B cell (primary cell): Measurements from ENCODE around the gene C1QTNF12. TPM values are rescaled to one million over a fixed set of nuclear protein-coding genes. Genes with fewer than 3 reads are reported as not detected.

Source experiments
- ATAC-seq: fragments of 200-7000 bp; cut with Tn5 transposase; one replicate; pipeline ENCODE4 v1.10.0; 2021; ENCODE audit warnings: low read depth, mild to moderate bottlenecking, moderate number of reproducible peaks, moderate library complexity
- CTCF ChIA-PET: fragments of 350-600 bp; sonication (Branson Sonifier 250); formaldehyde crosslinking; loops from one replicate; lab custom pipeline; 2021; ENCODE audit warnings: antibody characterized with exemption, inconsistent platforms; lab: Charles Lee
- POLR2A ChIA-PET: fragments of 350-600 bp; sonication (Branson Sonifier 250); formaldehyde crosslinking; loops from one replicate; lab custom pipeline; 2021; ENCODE audit warnings: antibody characterized with exemption; lab: Charles Lee
- DNase-seq: peaks from one replicate; pipeline ENCODE4 v3.0.0; 2013
- H2AFZ ChIP-seq: 2 replicates; pipeline ENCODE4 v1.6.1; 2012; ENCODE audit warnings: mild to moderate bottlenecking, low read depth, low read length; ENCODE audit not compliant: insufficient read depth, poor library complexity, severe bottlenecking
- H3K27ac ChIP-seq, 2 donors: 1 replicate in 1 of 2; 2 replicates in 1 of 2; pipeline ENCODE4 v1.5.1; 2012 to 2013; ENCODE audit warnings: low read length in 2 of 2, mild to moderate bottlenecking in 2 of 2, moderate library complexity in 1 of 2
- H3K27me3 ChIP-seq, 4 experiments: fragments of 200-600 bp in 1 of 4; sonication (generic) in 1 of 4; replicated peaks in 1 of 4; 1 replicate in 2 of 4; 2 replicates in 2 of 4; pipeline versions ENCODE4 v1.6.1 to v1.7.0; 2013 to 2016; ENCODE audit warnings: low read length in 3 of 4, mild to moderate bottlenecking in 2 of 4, mixed read lengths in 1 of 4, moderate library complexity in 1 of 4; ENCODE audit not compliant: insufficient read depth in 4 of 4, control insufficient read depth in 3 of 4; ENCODE audit errors: control extremely low read depth in 1 of 4
- H3K36me3 ChIP-seq, 2 experiments: replicated peaks in 1 of 2; 1 replicate in 1 of 2; 2 replicates in 1 of 2; pipeline versions ENCODE4 v1.6.1 to v1.7.1; 2013; ENCODE audit warnings: low read length in 1 of 2; ENCODE audit not compliant: insufficient read depth in 2 of 2, control insufficient read depth in 1 of 2; ENCODE audit errors: control extremely low read depth in 1 of 2, extremely low read depth in 1 of 2
- H3K4me1 ChIP-seq, 2 donors: fragments of 200-600 bp in 1 of 2; sonication (generic) in 1 of 2; 1 replicate in 1 of 2; 2 replicates in 1 of 2; pipeline versions ENCODE4 v1.5.1 to v1.6.1; 2013 to 2017; ENCODE audit warnings: low read length in 2 of 2; ENCODE audit not compliant: control insufficient read depth in 2 of 2, insufficient read depth in 2 of 2
- H3K4me2 ChIP-seq: replicated peaks from 2 replicates; pipeline ENCODE3; 2012; ENCODE audit warnings: mild to moderate bottlenecking, low read depth, low read length; ENCODE audit not compliant: poor library complexity, severe bottlenecking
- H3K4me3 ChIP-seq, 5 experiments: fragments of 200-600 bp in 1 of 5; sonication (generic) in 1 of 5; 1 replicate in 3 of 5; 2 replicates in 2 of 5; pipeline versions ENCODE4 v1.5.1 to v1.7.0; 2011 to 2016; ENCODE audit warnings: low read length in 4 of 5, mild to moderate bottlenecking in 4 of 5, low read depth in 2 of 5, control low read depth in 1 of 5, moderate library complexity in 1 of 5; ENCODE audit not compliant: insufficient read depth in 1 of 5; ENCODE audit errors: control extremely low read depth in 1 of 5, extremely low read depth in 1 of 5
- H3K79me2 ChIP-seq: fragments of 200-600 bp; sonication (generic); one replicate; pipeline ENCODE4 v1.6.0; 2016; ENCODE audit warnings: low read length; ENCODE audit not compliant: control insufficient read depth, insufficient read depth
- H3K9ac ChIP-seq: fragments of 200-600 bp; sonication (generic); 2 replicates; pipeline ENCODE4 v1.6.1; 2017; ENCODE audit warnings: mild to moderate bottlenecking, low read length, moderate library complexity
- H3K9me3 ChIP-seq, 3 donors: one replicate each; pipeline versions ENCODE4 v1.6.1 to v1.7.1; 2013; ENCODE audit warnings: low read length in 2 of 3; ENCODE audit not compliant: control insufficient read depth in 2 of 3, insufficient read depth in 1 of 3; ENCODE audit errors: control extremely low read depth in 1 of 3
- H4K20me1 ChIP-seq: 2 replicates; pipeline ENCODE4 v1.6.0; 2012; ENCODE audit warnings: mild to moderate bottlenecking, low read length; ENCODE audit not compliant: insufficient read depth, control insufficient read depth, poor library complexity, severe bottlenecking
- H3K27ac Mint-ChIP-seq: one replicate; pipeline ENCODE4 v1.8.0; 2021; ENCODE audit warnings: mixed read lengths
- H3K27me3 Mint-ChIP-seq: one replicate; pipeline ENCODE4 v1.8.0; 2021; ENCODE audit warnings: mixed read lengths
- H3K4me1 Mint-ChIP-seq: one replicate; pipeline ENCODE4 v1.8.0; 2021; ENCODE audit warnings: mixed read lengths
- H3K4me3 Mint-ChIP-seq: one replicate; pipeline ENCODE4 v1.8.0; 2021; ENCODE audit warnings: mixed read lengths
- H3K9me3 Mint-ChIP-seq: one replicate; pipeline ENCODE4 v1.8.0; 2022; ENCODE audit warnings: mixed read lengths; ENCODE audit not compliant: insufficient read depth
- EZH2 ChIP-seq: IDR thresholded peaks from 2 replicates; pipeline ENCODE4 v1.6.1; 2012; ENCODE audit warnings: borderline replicate concordance, low read depth, mild to moderate bottlenecking, moderate library complexity, low read length; ENCODE audit not compliant: insufficient read depth, poor library complexity, severe bottlenecking
- WGBS: methylation state at CpG from one replicate; pipeline ENCODE4 v1.1.5; 2013; ENCODE audit warnings: missing lambda C conversion rate; ENCODE audit not compliant: insufficient coverage; 5-methylcytosine and 5-hydroxymethylcytosine counted together
- intact Hi-C: fragments of 100-400 bp; cut with micrococcal nuclease; formaldehyde crosslinking; loops from one replicate; pipeline ENCODE4 v1.10.0; 2022
- polyA plus RNA-seq: library from polyadenylated mRNA; depleted of rRNA; stranded (reverse); fragments of >200 nt; gene quantifications from 2 replicates; pipeline ENCODE4 v1.2.3, GENCODE V29; 2012
- total RNA-seq, 2 donors: library from RNA; stranded (reverse); fragments of 120-200 nt in 1 of 2; gene quantifications; 1 replicate in 1 of 2; 2 replicates in 1 of 2; pipeline versions ENCODE4 v1.2.3 to v1.2.4, GENCODE V29; 2013 to 2022
- TF ChIP-seq, protein P1 (sequence below): fragments of 200-600 bp; IDR thresholded peaks from one replicate; pipeline ENCODE4 v1.8.0; 2022; ENCODE audit warnings: antibody characterized with exemption, mild to moderate bottlenecking

The C1QTNF12 gene
- total and polyA plus RNA-seq, 2 donors (not counting 1 experiment from before 2014, with no cell fraction given), result 1.2 to 3.2 TPM

DNA sequence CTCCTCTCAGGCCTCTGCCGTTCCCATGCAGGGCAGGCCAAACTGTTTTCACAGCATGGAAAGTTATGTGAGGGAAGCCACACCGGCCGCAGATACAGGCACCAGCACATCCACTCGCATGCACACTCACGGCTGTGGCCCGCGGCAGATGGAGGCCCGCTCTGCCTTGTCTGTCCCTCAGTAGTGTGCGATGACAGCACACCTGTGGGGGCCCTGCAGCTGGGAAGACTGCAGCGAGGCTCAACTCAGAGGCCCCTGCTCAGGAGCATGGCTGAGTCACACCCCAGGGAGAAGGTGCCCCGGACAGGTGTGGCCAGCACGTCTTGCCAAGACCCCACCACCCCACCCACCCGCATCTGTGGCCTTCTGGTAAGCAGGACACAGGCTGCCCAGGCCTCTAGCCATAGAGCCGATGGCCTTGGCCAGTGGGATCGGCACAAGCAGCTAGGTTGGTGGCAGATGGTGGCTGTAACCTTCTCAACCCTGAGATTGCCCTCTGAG lies 28.5 kb upstream of the C1QTNF12 start:
- DNase-seq, result no peak
- Histone ChIP-seq H3K79me2 (peaks cover 36% of the 10 kb centered on the region), H4K20me1 (peaks cover 32% of the 10 kb centered on the region), H3K27me3 (no peaks in the 10 kb centered on the region), H3K4me3 (no peak overlapping the region), H2AFZ (peak overlapping the region; percentile 98), H3K4me1 (peaks cover 29 to 38% of the 10 kb centered on the region in 2 donors), H3K4me2 (peak overlapping the region; percentile 93), H3K27ac (no peak overlapping the region), H3K9me3 (no peaks in the 10 kb centered on the region), H3K9ac (no peak overlapping the region), H3K36me3 (peaks cover 0 to under 1% of the 10 kb centered on the region in 2 experiments)
- Mint-ChIP-seq H3K4me1 (peaks cover 29% of the 10 kb centered on the region), H3K27ac (no peak overlapping the region), H3K9me3 (no peaks in the 10 kb centered on the region), H3K27me3 (no peaks in the 10 kb centered on the region), H3K4me3 (peak overlapping the region; percentile 66)
- 97% methylated on average over 14 of the region's 15 CpGs for WGBS
- ChIA-PET CTCF (interaction anchor here (1.4 to 1.5 kb wide), 2 partner anchors 11 to 17 kb away, joined by 4 read pairs; no protein-coding TSS in a partner anchor), POLR2A (no interaction called here)
- intact Hi-C loops, result loop anchor here (1.0 kb wide), 1 partner anchor 100 kb away; the partner anchor contains the start of gene AURKAIP1
- TF ChIP-seq, protein P1, sequence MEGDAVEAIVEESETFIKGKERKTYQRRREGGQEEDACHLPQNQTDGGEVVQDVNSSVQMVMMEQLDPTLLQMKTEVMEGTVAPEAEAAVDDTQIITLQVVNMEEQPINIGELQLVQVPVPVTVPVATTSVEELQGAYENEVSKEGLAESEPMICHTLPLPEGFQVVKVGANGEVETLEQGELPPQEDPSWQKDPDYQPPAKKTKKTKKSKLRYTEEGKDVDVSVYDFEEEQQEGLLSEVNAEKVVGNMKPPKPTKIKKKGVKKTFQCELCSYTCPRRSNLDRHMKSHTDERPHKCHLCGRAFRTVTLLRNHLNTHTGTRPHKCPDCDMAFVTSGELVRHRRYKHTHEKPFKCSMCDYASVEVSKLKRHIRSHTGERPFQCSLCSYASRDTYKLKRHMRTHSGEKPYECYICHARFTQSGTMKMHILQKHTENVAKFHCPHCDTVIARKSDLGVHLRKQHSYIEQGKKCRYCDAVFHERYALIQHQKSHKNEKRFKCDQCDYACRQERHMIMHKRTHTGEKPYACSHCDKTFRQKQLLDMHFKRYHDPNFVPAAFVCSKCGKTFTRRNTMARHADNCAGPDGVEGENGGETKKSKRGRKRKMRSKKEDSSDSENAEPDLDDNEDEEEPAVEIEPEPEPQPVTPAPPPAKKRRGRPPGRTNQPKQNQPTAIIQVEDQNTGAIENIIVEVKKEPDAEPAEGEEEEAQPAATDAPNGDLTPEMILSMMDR, result no peak
- TF ChIP-seq EZH2, result no peak
- no peak for ATAC-seq

DNA sequence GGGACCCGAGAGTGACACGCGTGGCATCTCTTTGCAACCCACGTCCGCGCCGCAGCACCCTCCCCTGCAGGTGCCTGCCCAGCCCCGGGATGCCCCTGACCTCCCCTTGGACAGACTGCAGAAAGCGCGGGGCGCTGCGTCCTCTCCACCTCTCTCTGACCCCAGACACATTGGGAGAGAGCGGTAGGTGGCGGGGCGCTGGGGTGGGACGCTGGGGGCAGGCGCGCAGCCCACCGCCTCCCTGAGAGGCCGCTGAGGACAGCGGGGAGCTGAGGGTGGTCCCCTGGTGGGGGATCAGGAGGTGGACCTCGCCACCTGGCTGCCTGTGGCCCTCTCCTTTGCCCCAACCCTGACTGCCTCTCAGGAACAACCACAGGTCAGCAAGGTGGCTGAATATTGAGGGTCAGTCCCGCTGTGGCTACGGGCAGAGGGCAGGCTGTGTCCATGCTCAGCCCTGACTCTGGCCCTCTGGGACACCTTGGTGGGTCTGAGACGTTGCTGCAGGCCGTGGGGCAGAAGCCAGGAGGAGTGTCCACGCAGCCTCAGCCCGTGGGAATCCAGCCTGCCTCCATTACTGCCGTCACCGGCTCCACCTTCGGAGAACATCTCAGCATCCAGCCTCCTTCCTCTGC lies 27.9 kb upstream of the C1QTNF12 start:
- peak overlapping the region; percentile 98 for H2AFZ ChIP-seq
- no peak for TF ChIP-seq EZH2
- TF ChIP-seq, protein P1, result no peak
- WGBS, result 49% methylated on average over 18 of the region's 31 CpGs
- H3K4me1 ChIP-seq, result peaks cover 29 to 38% of the 10 kb centered on the region in 2 donors
- intact Hi-C loops, result loop anchor here (1.0 kb wide), 1 partner anchor 101 kb away; the partner anchor contains the start of gene AURKAIP1
- H3K27ac ChIP-seq, result peak overlapping the region in 1 of 2 donors; percentile 52
- H3K27me3 ChIP-seq, result no peaks in the 10 kb centered on the region
- H3K9ac ChIP-seq, result peak overlapping the region; percentile 87
- H3K9me3 ChIP-seq, result no peaks in the 10 kb centered on the region
- H3K79me2 ChIP-seq, result peaks cover 42% of the 10 kb centered on the region
- peaks cover 33% of the 10 kb centered on the region for H3K4me1 Mint-ChIP-seq
- no peak overlapping the region for H3K27ac Mint-ChIP-seq
- H3K27me3 Mint-ChIP-seq, result no peaks in the 10 kb centered on the region
- H4K20me1 ChIP-seq, result peaks cover 37% of the 10 kb centered on the region
- H3K4me3 ChIP-seq, result peak overlapping the region in 4 of 5 experiments; percentile 57 to 84 (median 76)
- peaks cover 0 to 4% of the 10 kb centered on the region in 2 experiments for H3K36me3 ChIP-seq
- ATAC-seq (no peak), DNase-seq (no peak)
- CTCF ChIA-PET, result interaction anchor here (1.0 to 1.5 kb wide), 3 partner anchors 12 to 152 kb away, joined by 3 to 4 read pairs (median 4); no protein-coding TSS in a partner anchor
- H3K4me2 ChIP-seq, result peak overlapping the region; percentile 93
- no peaks in the 10 kb centered on the region for H3K9me3 Mint-ChIP-seq
- peak overlapping the region; percentile 66 for H3K4me3 Mint-ChIP-seq
- POLR2A ChIA-PET, result interaction anchor here (1.1 to 1.5 kb wide), 3 partner anchors 101 to 152 kb away, joined by 5 to 8 read pairs (median 6); partner anchors contain the start of genes AURKAIP1 and MRPL20
